Measurements from ENCODE around the gene REG1B.

The REG1B gene

GRCh38 chr2:79101024-79101423 lies 13.2 kb upstream of the REG1B start:
- no peak for TF ChIP-seq CTCF (conservative IDR thresholded peaks at IDR 0.05)
- TF ChIP-seq ZFX (IDR thresholded peaks at IDR 0.05) = no peak
- H3K27ac ChIP-seq = no peak overlapping the region

GRCh38 chr2:79100285-79100684 lies 12.5 kb upstream of the REG1B start:
- H3K27ac ChIP-seq = no peak overlapping the region
- TF ChIP-seq ZFX (IDR thresholded peaks at IDR 0.05) (no peak), CTCF (conservative IDR thresholded peaks at IDR 0.05) (no peak)

- H3K27ac ChIP-seq = no peak overlapping the region
- TF ChIP-seq CTCF (conservative IDR thresholded peaks at IDR 0.05) (no peak), ZFX (IDR thresholded peaks at IDR 0.05) (no peak)
These were observed 11.4 kb upstream of the REG1B start for GRCh38 chr2:79099140-79099686.

- H3K27ac ChIP-seq = no peak overlapping the region
- TF ChIP-seq CTCF (conservative IDR thresholded peaks at IDR 0.05) (no peak), ZFX (IDR thresholded peaks at IDR 0.05) (no peak)
These were observed 10.1 kb upstream of the REG1B start for GRCh38 chr2:79097843-79098242.

- no peak for TF ChIP-seq ZFX (IDR thresholded peaks at IDR 0.05)
- TF ChIP-seq CTCF (conservative IDR thresholded peaks at IDR 0.05) = no peak
- H3K27ac ChIP-seq = no peak overlapping the region
These were observed 2.9 kb upstream of the REG1B start for GRCh38 chr2:79090693-79091092.

- no peak overlapping the region for H3K27ac ChIP-seq
- TF ChIP-seq CTCF (conservative IDR thresholded peaks at IDR 0.05) (no peak), ZFX (IDR thresholded peaks at IDR 0.05) (no peak)
These were observed 1.5 kb downstream of the REG1B start for GRCh38 chr2:79086255-79086654.

GRCh38 chr2:79085382-79085781 lies 2.4 kb downstream of the REG1B start:
- TF ChIP-seq ZFX (IDR thresholded peaks at IDR 0.05) = no peak
- no peak for TF ChIP-seq CTCF (conservative IDR thresholded peaks at IDR 0.05)
- H3K27ac ChIP-seq = no peak overlapping the region
